Breast epithelium (tissue), 4 donors: ENCODE results near the gene XPO1. TPM values are rescaled to one million over a fixed set of nuclear protein-coding genes. Genes with fewer than 3 reads are reported as not detected.

Experiments
- DNase-seq, 2 donors: peaks; one replicate each; pipeline ENCODE4 v3.0.0-alpha.2; 2019; ENCODE audit warnings: low spot score in 2 of 2
- H3K27ac ChIP-seq, 2 donors: fragments of 200-600 bp; sonication (generic) in 1 of 2; one replicate each; pipeline ENCODE4 v1.5.1; 2016 to 2019; ENCODE audit warnings: mild to moderate bottlenecking in 1 of 2
- H3K27me3 ChIP-seq, 2 donors: fragments of 200-600 bp; sonication (generic) in 1 of 2; one replicate each; pipeline versions ENCODE4 v1.5.1 to v1.6.0; 2017 to 2019; ENCODE audit warnings: control low read depth in 1 of 2, mild to moderate bottlenecking in 1 of 2
- H3K36me3 ChIP-seq: fragments of 200-600 bp; one replicate; pipeline ENCODE4 v1.5.1; 2019
- H3K4me1 ChIP-seq, 2 donors: fragments of 200-600 bp; sonication (generic); one replicate each; pipeline ENCODE4 v1.5.1; 2016 to 2019; ENCODE audit warnings: control low read depth in 1 of 2
- H3K4me3 ChIP-seq, 3 donors: fragments of 200-600 bp; sonication (generic); 1 replicate in 2 of 3; 2 replicates in 1 of 3; pipeline ENCODE4 v1.5.1; 2016 to 2019; ENCODE audit warnings: mild to moderate bottlenecking in 3 of 3, moderate library complexity in 2 of 3
- H3K9me3 ChIP-seq, 2 donors: fragments of 200-600 bp; sonication (generic) in 1 of 2; one replicate each; pipeline ENCODE4 v1.5.1; 2016 to 2019; ENCODE audit warnings: control low read depth in 1 of 2
- CTCF ChIP-seq, 3 donors: fragments of 450-650 bp; IDR thresholded peaks; one replicate each; pipeline ENCODE4 v1.5.1; 2016 to 2017; ENCODE audit warnings: antibody characterized with exemption in 3 of 3, mild to moderate bottlenecking in 3 of 3, moderate library complexity in 3 of 3
- POLR2A ChIP-seq: fragments of 450-650 bp; IDR thresholded peaks from one replicate; pipeline ENCODE4 v1.6.1; 2016; ENCODE audit warnings: antibody characterized with exemption, mild to moderate bottlenecking, moderate library complexity
- POLR2AphosphoS5 ChIP-seq, 3 donors: sonication (generic); formaldehyde crosslinking; IDR thresholded peaks; one replicate each; pipeline ENCODE4 v1.6.1; 2017; ENCODE audit warnings: antibody characterized with exemption in 3 of 3
- intact Hi-C: fragments of 100-400 bp; cut with DNase I; formaldehyde crosslinking; loops from one replicate; pipeline ENCODE4 v1.15.1; 2023; ENCODE audit warnings: low total_unique reads
- total RNA-seq, 3 donors: library from RNA; depleted of rRNA; stranded (reverse); fragments of >200 nt; gene quantifications; one replicate each; pipeline ENCODE4 v1.1.0, GENCODE V29; 2016

XPO1 gene
- total RNA-seq, 3 donors from 2014 or later: 76.0 to 137 (median 129) TPM

GRCh38 chr2:61581716-61582115 is 43.6 kb upstream of the XPO1 start:
- intact Hi-C loops: no loop called here
- Histone ChIP-seq H3K4me3 (no peak overlapping the region), H3K27ac (no peak overlapping the region), H3K36me3 (no peaks in the 10 kb centered on the region), H3K4me1 (no peaks in the 10 kb centered on the region), H3K27me3 (no peaks in the 10 kb centered on the region), H3K9me3 (no peaks in the 10 kb centered on the region)
- no peak for DNase-seq
- TF ChIP-seq CTCF (IDR thresholded peaks at IDR 0.05): no peak
- no peak for TF ChIP-seq POLR2AphosphoS5 (IDR thresholded peaks at IDR 0.05)
- TF ChIP-seq POLR2A: no peak

GRCh38 chr2:61575447-61575859 is 37.3 kb upstream of the XPO1 start:
- no peaks in the 10 kb centered on the region for H3K4me1 ChIP-seq
- no peak overlapping the region for H3K27ac ChIP-seq
- H3K27me3 ChIP-seq: no peaks in the 10 kb centered on the region
- TF ChIP-seq POLR2A (no peak), POLR2AphosphoS5 (IDR thresholded peaks at IDR 0.05) (no peak), CTCF (IDR thresholded peaks at IDR 0.05) (no peak)
- H3K9me3 ChIP-seq: no peaks in the 10 kb centered on the region
- intact Hi-C loops: no loop called here
- DNase-seq: no peak
- no peaks in the 10 kb centered on the region for H3K36me3 ChIP-seq
- H3K4me3 ChIP-seq: no peak overlapping the region

GRCh38 chr2:61566566-61566965 is 28.4 kb upstream of the XPO1 start:
- TF ChIP-seq POLR2AphosphoS5 (IDR thresholded peaks at IDR 0.05) (no peak), POLR2A (no peak), CTCF (IDR thresholded peaks at IDR 0.05) (no peak)
- Histone ChIP-seq H3K27ac (no peak overlapping the region), H3K36me3 (no peaks in the 10 kb centered on the region), H3K27me3 (no peaks in the 10 kb centered on the region), H3K4me1 (no peaks in the 10 kb centered on the region), H3K4me3 (no peak overlapping the region), H3K9me3 (no peaks in the 10 kb centered on the region)
- DNase-seq: no peak
- intact Hi-C loops: no loop called here

GRCh38 chr2:61562615-61563014 is 24.5 kb upstream of the XPO1 start:
- Histone ChIP-seq H3K27me3 (no peaks in the 10 kb centered on the region), H3K36me3 (no peaks in the 10 kb centered on the region), H3K4me1 (no peaks in the 10 kb centered on the region), H3K4me3 (no peak overlapping the region), H3K9me3 (no peaks in the 10 kb centered on the region), H3K27ac (no peak overlapping the region)
- intact Hi-C loops: no loop called here
- no peak for DNase-seq
- TF ChIP-seq CTCF (IDR thresholded peaks at IDR 0.05) (no peak), POLR2AphosphoS5 (IDR thresholded peaks at IDR 0.05) (no peak), POLR2A (no peak)

GRCh38 chr2:61558160-61558559 is 20.0 kb upstream of the XPO1 start:
- intact Hi-C loops: no loop called here
- Histone ChIP-seq H3K4me1 (no peaks in the 10 kb centered on the region), H3K27me3 (no peaks in the 10 kb centered on the region), H3K9me3 (no peaks in the 10 kb centered on the region), H3K36me3 (no peaks in the 10 kb centered on the region), H3K4me3 (no peak overlapping the region), H3K27ac (no peak overlapping the region)
- no peak for DNase-seq
- TF ChIP-seq POLR2AphosphoS5 (IDR thresholded peaks at IDR 0.05): no peak
- TF ChIP-seq CTCF (IDR thresholded peaks at IDR 0.05): no peak
- no peak for TF ChIP-seq POLR2A
